ENCODE results near the gene PKD2L1. TPM values are rescaled to one million over a fixed set of nuclear protein-coding genes. Genes with fewer than 3 reads are reported as not detected.

PKD2L1 gene
- total RNA-seq, 1 donor from 2014 or later = not detected

DNA sequence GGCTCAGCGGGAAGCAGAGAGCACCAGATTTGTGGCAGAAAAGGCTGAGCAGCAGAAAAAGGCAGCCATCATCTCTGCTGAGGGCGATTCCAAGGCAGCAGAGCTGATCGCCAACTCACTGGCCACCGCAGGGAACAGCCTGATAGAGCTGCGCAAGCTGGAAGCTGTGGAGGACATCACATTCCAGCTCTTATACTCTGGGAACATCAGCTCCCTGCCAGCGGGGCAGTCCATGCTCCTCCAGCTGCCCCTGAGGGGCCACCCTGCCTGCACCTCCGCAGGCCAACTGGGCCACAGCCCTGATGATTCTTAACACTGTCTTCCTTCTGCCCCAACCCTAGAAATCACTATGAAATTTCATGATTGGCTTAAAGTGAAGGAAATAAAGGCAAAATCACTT is 81.2 kb downstream of the PKD2L1 start:
- H3K4me3 Mint-ChIP-seq (ENCODE audit: unreplicated experiment) = no peak overlapping the region

DNA sequence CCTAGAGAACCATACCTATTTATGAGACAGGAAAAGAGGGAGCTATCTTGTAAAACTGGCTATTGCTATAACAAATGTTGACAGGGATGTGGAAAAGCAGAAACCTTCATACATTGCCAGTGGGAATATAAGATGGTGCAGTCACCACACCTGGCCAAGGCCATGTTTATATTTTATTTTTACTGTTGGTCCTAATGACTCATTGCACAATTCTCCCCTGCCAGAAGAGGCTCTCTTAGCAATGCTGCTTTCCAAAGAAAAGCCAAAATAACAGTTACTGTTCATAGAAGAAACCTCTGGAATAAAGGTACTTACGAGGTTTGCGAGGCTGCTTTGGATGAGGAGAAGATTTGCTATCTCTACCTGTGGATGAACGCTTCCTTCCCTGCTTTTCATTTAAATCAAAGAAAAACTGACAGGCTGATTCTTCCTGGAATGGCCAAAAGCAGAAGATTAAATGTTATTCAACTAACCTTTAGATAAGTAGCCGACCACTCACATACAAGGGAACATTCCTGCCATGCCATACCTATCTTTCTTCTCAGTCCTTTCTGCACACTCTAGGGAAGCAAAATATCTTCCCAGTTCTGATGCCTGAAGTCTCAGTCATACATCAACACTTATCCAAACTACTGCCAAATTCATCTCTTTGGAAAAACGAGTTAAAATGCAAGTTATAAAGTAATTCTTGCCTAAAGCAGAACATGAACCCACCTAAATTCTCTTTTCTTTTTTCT is 84.4 kb downstream of the PKD2L1 start:
- DNase-seq (ENCODE audit: low read depth) (peak; percentile 66), FAIRE-seq (no peak)
- TF ChIP-seq EZH2 (IDR thresholded peaks at IDR 0.05; ENCODE audit: insufficient read depth, low read length) = no peak
- Histone ChIP-seq H3K27me3 (ENCODE audit: insufficient read depth, low read length) (no peaks in the 10 kb centered on the region), H3K79me2 (ENCODE audit: insufficient read depth, low read length) (no peaks in the 10 kb centered on the region), H2AFZ (ENCODE audit: low read depth, low read length) (no peak overlapping the region), H3K9me3 (ENCODE audit: insufficient read depth, low read depth, low read length) (no peaks in the 10 kb centered on the region), H3K4me1 (ENCODE audit: insufficient read depth, low read length) (no peaks in the 10 kb centered on the region), H4K20me1 (ENCODE audit: insufficient read depth, low read length) (no peaks in the 10 kb centered on the region), H3K27ac (ENCODE audit: low read depth, low read length) (peak overlapping the region; percentile 36), H3K4me3 (ENCODE audit: insufficient read depth, low read depth, low read length) (no peak overlapping the region), H3K4me2 (ENCODE audit: low read length) (peak overlapping the region; percentile 25), H3K36me3 (ENCODE audit: insufficient read depth, low read length) (peaks cover 23% of the 10 kb centered on the region), H3K9ac (ENCODE audit: low read length) (no peak overlapping the region)
- Mint-ChIP-seq H3K4me3 (ENCODE audit: unreplicated experiment) (no peak overlapping the region), H3K27me3 (ENCODE audit: low read depth, unreplicated experiment) (no peaks in the 10 kb centered on the region), H3K36me3 (ENCODE audit: low read depth, unreplicated experiment) (peaks cover 6% of the 10 kb centered on the region), H3K9me3 (ENCODE audit: unreplicated experiment) (no peaks in the 10 kb centered on the region), H3K4me1 (ENCODE audit: low read depth, unreplicated experiment) (peaks cover 8% of the 10 kb centered on the region), H3K27ac (ENCODE audit: unreplicated experiment) (peak overlapping the region; percentile 20)

More for the DNA sequence above, 81.2 kb downstream of the PKD2L1 start:
- Histone ChIP-seq H3K79me2 (ENCODE audit: insufficient read depth, low read length) (no peaks in the 10 kb centered on the region), H3K27ac (ENCODE audit: low read depth, low read length) (no peak overlapping the region), H3K4me2 (ENCODE audit: low read length) (no peak overlapping the region), H4K20me1 (ENCODE audit: insufficient read depth, low read length) (no peaks in the 10 kb centered on the region), H3K9me3 (ENCODE audit: insufficient read depth, low read depth, low read length) (no peaks in the 10 kb centered on the region), H3K36me3 (ENCODE audit: insufficient read depth, low read length) (peaks cover 22% of the 10 kb centered on the region), H3K27me3 (ENCODE audit: insufficient read depth, low read length) (no peaks in the 10 kb centered on the region), H3K4me1 (ENCODE audit: insufficient read depth, low read length) (no peaks in the 10 kb centered on the region), H2AFZ (ENCODE audit: low read depth, low read length) (no peak overlapping the region), H3K4me3 (ENCODE audit: insufficient read depth, low read depth, low read length) (no peak overlapping the region), H3K9ac (ENCODE audit: low read length) (no peak overlapping the region)
- no peaks in the 10 kb centered on the region for H3K9me3 Mint-ChIP-seq (ENCODE audit: unreplicated experiment)
- peaks cover 8% of the 10 kb centered on the region for H3K4me1 Mint-ChIP-seq (ENCODE audit: low read depth, unreplicated experiment)
- peaks cover 6% of the 10 kb centered on the region for H3K36me3 Mint-ChIP-seq (ENCODE audit: low read depth, unreplicated experiment)
- DNase-seq (ENCODE audit: low read depth) (no peak), FAIRE-seq (no peak)
- H3K27ac Mint-ChIP-seq (ENCODE audit: unreplicated experiment) = no peak overlapping the region
- H3K27me3 Mint-ChIP-seq (ENCODE audit: low read depth, unreplicated experiment) = no peaks in the 10 kb centered on the region
- TF ChIP-seq, protein P1, sequence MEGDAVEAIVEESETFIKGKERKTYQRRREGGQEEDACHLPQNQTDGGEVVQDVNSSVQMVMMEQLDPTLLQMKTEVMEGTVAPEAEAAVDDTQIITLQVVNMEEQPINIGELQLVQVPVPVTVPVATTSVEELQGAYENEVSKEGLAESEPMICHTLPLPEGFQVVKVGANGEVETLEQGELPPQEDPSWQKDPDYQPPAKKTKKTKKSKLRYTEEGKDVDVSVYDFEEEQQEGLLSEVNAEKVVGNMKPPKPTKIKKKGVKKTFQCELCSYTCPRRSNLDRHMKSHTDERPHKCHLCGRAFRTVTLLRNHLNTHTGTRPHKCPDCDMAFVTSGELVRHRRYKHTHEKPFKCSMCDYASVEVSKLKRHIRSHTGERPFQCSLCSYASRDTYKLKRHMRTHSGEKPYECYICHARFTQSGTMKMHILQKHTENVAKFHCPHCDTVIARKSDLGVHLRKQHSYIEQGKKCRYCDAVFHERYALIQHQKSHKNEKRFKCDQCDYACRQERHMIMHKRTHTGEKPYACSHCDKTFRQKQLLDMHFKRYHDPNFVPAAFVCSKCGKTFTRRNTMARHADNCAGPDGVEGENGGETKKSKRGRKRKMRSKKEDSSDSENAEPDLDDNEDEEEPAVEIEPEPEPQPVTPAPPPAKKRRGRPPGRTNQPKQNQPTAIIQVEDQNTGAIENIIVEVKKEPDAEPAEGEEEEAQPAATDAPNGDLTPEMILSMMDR (IDR thresholded peaks at IDR 0.05; ENCODE audit: insufficient read depth, low read depth, low read length) = no peak
- no peak for TF ChIP-seq EZH2 (IDR thresholded peaks at IDR 0.05; ENCODE audit: insufficient read depth, low read length)

DNA sequence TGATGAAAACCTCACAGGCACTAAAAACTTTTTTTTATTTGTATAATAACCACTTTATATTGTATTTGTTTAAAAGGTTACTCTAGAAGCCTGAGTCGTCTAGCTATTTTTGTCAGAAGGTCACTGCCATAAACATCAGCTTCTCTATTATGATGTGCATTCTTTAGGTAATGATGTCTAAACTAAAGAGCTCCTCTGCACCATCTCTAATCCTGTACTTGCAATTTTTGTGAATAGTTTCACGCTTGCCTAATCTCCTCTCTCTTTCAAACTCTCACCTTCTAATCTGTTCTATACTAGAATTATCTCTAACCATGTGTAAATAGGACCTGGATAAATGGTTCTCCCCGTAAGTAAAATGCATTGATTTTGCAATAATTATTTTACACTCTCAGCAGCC is 90.2 kb downstream of the PKD2L1 start:
- no peak for DNase-seq (ENCODE audit: low read depth)
- Histone ChIP-seq H3K27ac (ENCODE audit: low read depth, low read length) (no peak overlapping the region), H3K27me3 (ENCODE audit: insufficient read depth, low read length) (no peaks in the 10 kb centered on the region), H2AFZ (ENCODE audit: low read depth, low read length) (no peak overlapping the region), H3K79me2 (ENCODE audit: insufficient read depth, low read length) (no peaks in the 10 kb centered on the region), H3K9ac (ENCODE audit: low read length) (no peak overlapping the region), H3K9me3 (ENCODE audit: insufficient read depth, low read depth, low read length) (no peaks in the 10 kb centered on the region), H3K4me3 (ENCODE audit: insufficient read depth, low read depth, low read length) (no peak overlapping the region), H4K20me1 (ENCODE audit: insufficient read depth, low read length) (no peaks in the 10 kb centered on the region), H3K4me1 (ENCODE audit: insufficient read depth, low read length) (no peaks in the 10 kb centered on the region), H3K36me3 (ENCODE audit: insufficient read depth, low read length) (peaks cover 30% of the 10 kb centered on the region), H3K4me2 (ENCODE audit: low read length) (no peak overlapping the region)
- Mint-ChIP-seq H3K9me3 (ENCODE audit: unreplicated experiment) (no peaks in the 10 kb centered on the region), H3K4me1 (ENCODE audit: low read depth, unreplicated experiment) (no peaks in the 10 kb centered on the region), H3K27me3 (ENCODE audit: low read depth, unreplicated experiment) (no peaks in the 10 kb centered on the region), H3K36me3 (ENCODE audit: low read depth, unreplicated experiment) (peaks cover 6% of the 10 kb centered on the region), H3K4me3 (ENCODE audit: unreplicated experiment) (no peak overlapping the region), H3K27ac (ENCODE audit: unreplicated experiment) (no peak overlapping the region)
- FAIRE-seq = no peak
- TF ChIP-seq, protein P1 (IDR thresholded peaks at IDR 0.05; ENCODE audit: insufficient read depth, low read depth, low read length) = no peak
- no peak for TF ChIP-seq EZH2 (IDR thresholded peaks at IDR 0.05; ENCODE audit: insufficient read depth, low read length)

Measured in astrocyte (in vitro differentiated cells and primary cell).